Measurements from ENCODE around the gene OR4Q2.
A peak's percentile ranks its signal among the peaks of the same experiment; 100 is the strongest.
"Not testable (repeated sequence)": the region's sequence is repeated elsewhere in the genome, so short reads cannot be mapped to it uniquely, and the experiment has no call there.

Gene OR4Q2

DNA sequence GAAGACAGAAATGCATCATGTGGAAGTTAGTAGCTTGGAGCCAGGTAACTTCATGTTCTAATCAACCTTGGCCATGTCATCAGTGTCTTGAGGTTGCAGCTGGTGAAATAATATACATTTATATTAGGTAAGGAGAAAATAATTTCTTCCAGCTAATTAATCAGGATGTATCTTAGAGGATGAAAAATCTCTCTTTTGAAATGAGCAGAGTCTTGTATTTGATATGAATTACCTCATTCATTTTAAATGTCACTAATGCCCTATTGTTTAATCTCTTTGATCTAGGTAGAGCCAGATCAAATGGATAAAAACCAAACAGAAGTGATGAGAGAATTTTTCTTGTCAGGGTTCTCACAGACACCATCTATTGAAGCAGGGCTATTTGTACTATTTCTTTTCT is at the start of gene OR4Q2:
Gene OR4Q2, plus strand, starts transcription at position 301 of the 400 bp plus-strand sequence.
- no peak for DNase-seq (ENCODE audit: low read depth in 2 of 2)

DNA sequence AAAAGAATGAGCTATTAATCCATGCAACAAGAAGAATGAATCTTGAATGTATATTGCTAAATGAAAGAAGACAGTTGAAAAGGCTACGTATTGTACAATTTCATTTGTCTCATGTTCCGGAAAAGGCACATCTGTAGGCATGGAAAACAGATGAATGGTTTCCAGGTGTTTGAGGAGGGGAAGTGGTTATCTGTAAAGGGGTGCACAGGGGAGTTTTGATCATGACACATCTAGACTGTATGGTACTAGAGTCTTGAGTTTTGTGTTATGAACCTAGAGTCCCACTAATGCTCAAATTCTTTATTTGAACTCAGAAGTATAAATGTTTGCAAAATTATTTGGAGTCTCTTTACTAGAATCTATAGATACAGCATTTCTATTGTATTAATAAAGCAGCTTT is 32.2 kb upstream of the OR4Q2 start:
- not testable (repeated sequence) for DNase-seq (ENCODE audit: low read depth in 2 of 2)

DNA sequence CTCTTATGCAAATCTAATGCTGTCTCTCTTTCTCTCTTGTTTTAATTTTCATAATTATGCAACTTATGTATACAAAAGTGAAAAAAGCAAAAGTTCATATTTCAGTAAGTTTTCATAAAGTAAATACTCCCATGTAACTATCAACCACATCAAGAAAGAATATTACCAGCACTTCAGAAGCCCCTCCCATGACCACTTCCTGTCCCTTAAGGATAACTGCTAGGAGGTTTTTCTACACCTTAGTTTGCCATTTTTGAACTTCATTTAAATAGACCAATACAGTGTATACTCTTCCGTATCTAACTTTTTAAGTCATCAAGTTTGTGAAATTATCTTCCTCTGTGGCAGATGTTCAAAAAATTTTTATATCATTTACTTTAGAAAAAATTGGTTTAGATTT is 27.1 kb upstream of the OR4Q2 start:
- peak in 1 of 2 donors; percentile 3 for DNase-seq (ENCODE audit: low read depth in 2 of 2)

DNA sequence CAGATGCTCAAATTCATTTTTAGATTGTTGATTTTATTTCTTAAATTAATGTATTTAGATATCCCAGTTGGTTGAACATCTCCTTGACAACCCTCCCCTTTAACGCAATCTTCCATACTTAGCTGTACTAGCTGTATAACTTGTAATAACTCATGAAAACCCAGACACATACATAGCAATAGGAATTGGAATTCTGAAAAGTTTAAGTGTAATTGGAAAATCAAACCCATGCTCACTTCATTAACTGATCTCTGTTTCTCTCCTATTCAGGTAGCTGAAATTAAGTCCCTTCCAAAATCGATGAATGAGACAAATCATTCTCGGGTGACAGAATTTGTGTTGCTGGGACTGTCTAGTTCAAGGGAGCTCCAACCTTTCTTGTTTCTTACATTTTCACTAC is 26.7 kb upstream of the OR4Q2 start, which contains the start of gene OR4K15:
Gene OR4K15, plus strand, starts transcription at position 301 of the 400 bp plus-strand sequence. Its CDS starts 0 bp downstream, at position 301.
- DNase-seq (ENCODE audit: low read depth in 2 of 2) = no peak

DNA sequence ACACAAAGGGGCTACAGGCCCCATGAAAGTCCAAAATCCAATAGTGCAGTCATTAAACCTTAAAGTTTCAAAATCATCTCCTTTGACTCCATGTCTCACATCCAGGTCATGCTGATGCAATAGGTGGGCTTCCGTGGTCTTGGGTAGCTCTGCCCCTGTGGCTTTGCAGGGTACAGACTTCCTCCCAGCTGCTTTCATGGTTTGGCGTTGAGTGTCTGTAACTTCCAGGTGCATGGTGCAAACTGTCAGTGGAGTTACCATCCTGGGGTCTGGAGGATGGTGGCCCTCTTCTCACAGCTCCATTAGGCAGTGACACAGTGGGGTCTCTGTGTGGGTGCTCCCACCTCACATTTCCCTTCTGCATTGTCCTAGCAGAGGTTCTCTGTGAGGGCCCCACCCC is 8.5 kb upstream of the OR4Q2 start:
- DNase-seq (ENCODE audit: low read depth in 2 of 2) = no peak

DNA sequence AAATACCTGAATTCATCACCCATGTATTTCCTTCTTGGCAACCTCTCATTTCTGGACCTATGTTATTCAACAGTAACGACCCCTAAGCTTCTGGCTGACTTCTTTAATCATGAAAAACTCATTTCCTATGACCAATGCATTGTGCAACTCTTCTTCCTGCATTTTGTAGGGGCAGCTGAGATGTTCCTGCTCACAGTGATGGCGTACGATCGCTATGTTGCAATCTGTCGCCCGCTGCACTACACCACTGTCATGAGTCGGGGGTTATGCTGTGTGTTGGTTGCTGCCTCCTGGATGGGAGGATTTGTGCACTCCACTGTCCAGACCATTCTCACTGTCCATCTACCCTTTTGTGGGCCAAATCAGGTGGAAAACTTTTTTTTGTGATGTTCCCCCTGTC is 356 bp downstream of the OR4Q2 start:
- DNase-seq (ENCODE audit: low read depth in 2 of 2) = no peak

DNA sequence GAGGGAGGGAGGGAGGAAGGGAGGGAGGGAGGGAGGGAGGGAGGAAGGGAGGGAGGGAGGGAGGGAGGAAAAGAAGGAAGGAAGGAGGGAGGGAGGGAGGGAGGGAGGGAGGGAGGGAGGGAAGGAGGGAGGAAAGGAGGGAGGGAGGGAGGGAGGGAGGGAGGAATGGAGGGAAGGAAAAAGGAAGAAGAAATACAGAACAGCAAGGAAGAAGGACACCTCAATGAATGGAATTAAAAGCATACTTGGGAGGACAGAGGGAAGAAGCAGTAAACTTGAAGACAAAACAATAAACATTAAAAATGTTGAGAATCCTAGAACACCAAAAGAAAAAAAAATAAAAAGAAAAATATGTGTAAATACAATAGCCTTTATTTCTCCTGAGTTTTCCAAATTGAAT is 6.2 kb downstream of the OR4Q2 start:
- DNase-seq (ENCODE audit: low read depth in 2 of 2) = no peak

DNA sequence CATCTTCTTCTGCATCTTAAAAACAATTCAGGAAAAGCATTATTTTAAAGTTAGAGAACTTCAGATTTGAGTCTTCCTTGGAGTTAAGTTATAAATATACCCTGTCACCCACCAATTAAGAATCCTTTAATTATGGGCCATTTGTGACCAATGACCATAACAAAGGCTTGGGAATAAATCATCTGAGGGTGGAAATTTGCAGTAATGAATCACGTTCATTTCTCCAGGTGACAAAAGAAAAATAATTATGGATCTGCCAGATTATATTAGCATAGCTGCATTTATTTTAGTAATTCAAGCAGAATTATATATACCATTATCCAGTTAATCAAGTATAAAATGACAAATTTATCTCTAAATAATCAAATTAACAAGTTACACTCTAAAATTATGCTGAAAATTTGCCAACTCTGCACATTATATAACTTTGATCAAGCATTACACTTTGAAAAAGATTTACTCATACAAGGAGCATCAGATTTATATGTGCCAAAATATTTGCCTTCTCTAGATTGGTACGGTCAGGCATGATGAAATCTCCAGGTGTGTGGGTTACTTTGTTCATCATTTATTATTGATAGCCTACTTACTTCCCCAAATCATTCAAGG is 17.4 kb downstream of the OR4Q2 start, which contains the start of gene OR4K14:
Gene OR4K14, minus strand, starts transcription at position 51 of the 609 bp plus-strand sequence. CDS start 4,114 bp downstream, outside the sequence.
- DNase-seq (ENCODE audit: low read depth in 2 of 2) = no peak

DNA sequence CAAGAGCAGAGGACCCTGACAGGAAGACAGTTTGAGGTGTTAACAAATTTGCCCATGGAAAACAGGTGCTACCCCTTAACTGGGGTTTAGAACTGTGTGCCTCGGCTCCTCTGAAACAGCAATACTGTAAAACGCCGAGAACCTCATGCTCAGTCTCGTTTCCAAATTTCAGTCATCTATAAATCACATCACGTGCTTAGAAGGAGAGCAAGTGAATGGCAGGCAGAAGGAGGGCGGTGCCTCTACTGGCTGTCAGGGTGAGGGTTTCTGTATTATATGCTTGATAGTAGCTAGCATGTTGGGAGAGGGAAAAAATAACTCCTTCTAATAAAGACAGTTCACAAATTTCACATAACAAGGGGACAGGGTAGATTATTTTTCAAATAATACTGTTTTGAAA is 29.1 kb downstream of the OR4Q2 start:
- no peak for DNase-seq (ENCODE audit: low read depth in 2 of 2)

DNA sequence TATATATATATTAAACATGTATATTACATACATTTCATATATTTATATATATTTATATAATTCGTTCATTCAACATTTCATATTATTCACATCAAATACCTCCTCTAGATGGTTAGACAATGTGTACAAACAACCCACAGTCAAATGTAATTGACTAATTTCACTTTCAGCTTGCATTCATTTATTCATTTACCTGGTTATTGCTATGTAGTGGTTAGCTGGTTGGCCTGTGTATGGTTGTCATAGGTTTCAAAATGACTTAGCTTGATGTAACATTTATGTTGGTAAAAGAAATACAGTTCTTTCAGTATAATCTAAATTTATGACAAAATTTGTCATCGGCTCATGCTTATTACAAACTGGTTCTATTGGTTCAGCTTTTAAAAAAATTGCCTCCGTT is 33.5 kb downstream of the OR4Q2 start:
- no peak for DNase-seq (ENCODE audit: low read depth in 2 of 2)

DNA sequence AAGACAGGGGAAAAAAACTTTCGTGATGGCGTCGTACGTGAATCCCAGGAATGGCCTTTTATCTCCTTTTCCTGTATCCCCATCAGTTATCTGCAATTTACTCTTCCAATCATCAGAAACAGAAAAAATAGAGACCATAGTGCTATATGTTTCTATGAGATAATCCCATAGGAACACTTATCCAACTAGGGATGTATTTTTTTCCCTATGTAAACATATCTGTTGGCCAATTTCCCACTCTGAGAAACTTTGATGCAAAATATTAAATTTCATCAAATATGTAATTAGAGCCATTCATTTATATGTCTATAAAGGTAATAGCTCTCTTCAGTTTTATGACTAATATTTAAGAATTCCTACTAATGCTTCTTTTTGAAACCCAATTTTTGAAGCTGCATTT is 34.0 kb downstream of the OR4Q2 start, which contains the start of gene OR4K13:
Gene OR4K13, minus strand, starts transcription at position 101 of the 400 bp plus-strand sequence. CDS start 1,280 bp downstream, outside the sequence.
- DNase-seq (ENCODE audit: low read depth in 2 of 2) = no peak

DNA sequence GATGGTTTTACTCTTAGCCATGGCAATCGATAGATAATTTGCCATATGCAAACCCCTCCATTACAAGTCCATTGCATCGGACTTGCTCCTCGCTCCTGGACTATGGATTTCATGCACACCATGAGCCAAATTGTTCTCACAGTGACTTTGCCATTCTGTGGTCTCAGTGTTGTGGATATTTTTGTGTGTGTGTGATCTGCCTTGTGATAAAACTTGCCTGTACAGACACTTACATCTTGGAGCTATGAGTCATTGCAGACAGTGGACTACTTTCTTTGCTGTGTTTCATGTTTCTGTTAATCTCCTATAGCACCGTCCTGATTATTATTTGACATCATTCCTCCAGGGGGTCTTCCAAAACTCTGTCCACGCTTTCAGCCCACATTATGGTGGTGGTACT is 42.3 kb downstream of the OR4Q2 start:
- DNase-seq (ENCODE audit: low read depth in 2 of 2) = no peak

DNA sequence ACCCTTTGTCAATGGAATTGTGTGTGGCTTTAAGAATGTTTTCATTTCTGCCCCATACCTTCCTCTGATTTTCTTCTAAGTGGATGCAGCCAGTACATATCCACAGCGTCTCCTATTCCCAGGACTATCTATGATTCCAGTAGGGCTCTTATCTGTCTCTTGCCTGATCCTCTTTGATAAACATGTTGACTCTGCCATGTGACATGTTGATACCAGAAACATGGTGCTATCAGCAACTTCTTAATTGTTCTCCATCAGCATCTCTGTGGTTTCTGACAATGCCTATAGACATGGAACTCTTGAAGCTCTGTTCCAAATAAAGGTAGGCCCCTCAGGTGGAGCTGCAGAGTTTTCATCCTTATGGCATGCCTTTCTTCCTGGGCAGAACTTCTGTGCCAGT is 46.2 kb downstream of the OR4Q2 start:
- DNase-seq (ENCODE audit: low read depth in 2 of 2) = no peak
